Breast epithelium (tissue), 4 donors: ENCODE measurements around the gene SYT12. TPM values are rescaled to one million over a fixed set of nuclear protein-coding genes. Genes with fewer than 3 reads are reported as not detected.

Experiments
- DNase-seq, 2 donors: peaks; one replicate each; pipeline ENCODE4 v3.0.0-alpha.2; 2019; ENCODE audit warnings: low spot score in 2 of 2
- H3K27ac ChIP-seq, 2 donors: fragments of 200-600 bp; sonication (generic) in 1 of 2; one replicate each; pipeline ENCODE4 v1.5.1; 2016 to 2019; ENCODE audit warnings: mild to moderate bottlenecking in 1 of 2
- H3K27me3 ChIP-seq, 2 donors: fragments of 200-600 bp; sonication (generic) in 1 of 2; one replicate each; pipeline versions ENCODE4 v1.5.1 to v1.6.0; 2017 to 2019; ENCODE audit warnings: control low read depth in 1 of 2, mild to moderate bottlenecking in 1 of 2
- H3K36me3 ChIP-seq: fragments of 200-600 bp; one replicate; pipeline ENCODE4 v1.5.1; 2019
- H3K4me1 ChIP-seq, 2 donors: fragments of 200-600 bp; sonication (generic); one replicate each; pipeline ENCODE4 v1.5.1; 2016 to 2019; ENCODE audit warnings: control low read depth in 1 of 2
- H3K4me3 ChIP-seq, 3 donors: fragments of 200-600 bp; sonication (generic); 1 replicate in 2 of 3; 2 replicates in 1 of 3; pipeline ENCODE4 v1.5.1; 2016 to 2019; ENCODE audit warnings: mild to moderate bottlenecking in 3 of 3, moderate library complexity in 2 of 3
- H3K9me3 ChIP-seq, 2 donors: fragments of 200-600 bp; sonication (generic) in 1 of 2; one replicate each; pipeline ENCODE4 v1.5.1; 2016 to 2019; ENCODE audit warnings: control low read depth in 1 of 2
- POLR2A ChIP-seq: fragments of 450-650 bp; IDR thresholded peaks from one replicate; pipeline ENCODE4 v1.6.1; 2016; ENCODE audit warnings: antibody characterized with exemption, mild to moderate bottlenecking, moderate library complexity
- POLR2AphosphoS5 ChIP-seq, 3 donors: sonication (generic); formaldehyde crosslinking; IDR thresholded peaks; one replicate each; pipeline ENCODE4 v1.6.1; 2017; ENCODE audit warnings: antibody characterized with exemption in 3 of 3
- intact Hi-C: fragments of 100-400 bp; cut with DNase I; formaldehyde crosslinking; loops from one replicate; pipeline ENCODE4 v1.15.1; 2023; ENCODE audit warnings: low total_unique reads
- total RNA-seq, 3 donors: library from RNA; depleted of rRNA; stranded (reverse); fragments of >200 nt; gene quantifications; one replicate each; pipeline ENCODE4 v1.1.0, GENCODE V29; 2016
- TF ChIP-seq, protein P1 (sequence below), 3 donors: fragments of 450-650 bp; IDR thresholded peaks; one replicate each; pipeline ENCODE4 v1.5.1; 2016 to 2017; ENCODE audit warnings: antibody characterized with exemption in 3 of 3, mild to moderate bottlenecking in 3 of 3, moderate library complexity in 3 of 3

Gene SYT12
- total RNA-seq, 3 donors from 2014 or later = 0.16 to 30.3 (median 10.2) TPM

DNA sequence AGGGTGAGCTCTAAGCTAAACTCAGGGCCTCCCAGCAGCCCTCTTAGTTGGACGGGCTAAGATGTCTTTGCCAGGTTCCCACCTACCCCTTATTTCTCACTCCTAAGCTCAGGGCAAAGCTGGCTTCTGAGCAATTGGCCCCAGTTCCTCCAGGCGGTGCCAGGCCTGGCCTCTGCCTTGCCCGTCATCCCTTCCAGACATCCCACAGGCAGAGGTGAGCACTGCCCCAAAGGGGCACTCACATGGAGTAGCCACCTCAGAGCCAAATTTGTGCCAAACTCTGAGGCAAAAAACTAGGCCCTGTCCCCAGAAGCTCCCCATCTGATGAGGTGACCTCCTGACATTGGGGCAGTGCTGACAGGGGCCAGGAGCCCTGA lies 43.4 kb downstream of the SYT12 start:
- intact Hi-C loops = loop anchor here (5.0 kb wide), 1 partner anchor 1629 kb away; no protein-coding TSS in a partner anchor
- no peaks in the 10 kb centered on the region for H3K4me1 ChIP-seq
- DNase-seq = no peak
- no peaks in the 10 kb centered on the region for H3K36me3 ChIP-seq
- no peaks in the 10 kb centered on the region for H3K27me3 ChIP-seq
- TF ChIP-seq, protein P1, sequence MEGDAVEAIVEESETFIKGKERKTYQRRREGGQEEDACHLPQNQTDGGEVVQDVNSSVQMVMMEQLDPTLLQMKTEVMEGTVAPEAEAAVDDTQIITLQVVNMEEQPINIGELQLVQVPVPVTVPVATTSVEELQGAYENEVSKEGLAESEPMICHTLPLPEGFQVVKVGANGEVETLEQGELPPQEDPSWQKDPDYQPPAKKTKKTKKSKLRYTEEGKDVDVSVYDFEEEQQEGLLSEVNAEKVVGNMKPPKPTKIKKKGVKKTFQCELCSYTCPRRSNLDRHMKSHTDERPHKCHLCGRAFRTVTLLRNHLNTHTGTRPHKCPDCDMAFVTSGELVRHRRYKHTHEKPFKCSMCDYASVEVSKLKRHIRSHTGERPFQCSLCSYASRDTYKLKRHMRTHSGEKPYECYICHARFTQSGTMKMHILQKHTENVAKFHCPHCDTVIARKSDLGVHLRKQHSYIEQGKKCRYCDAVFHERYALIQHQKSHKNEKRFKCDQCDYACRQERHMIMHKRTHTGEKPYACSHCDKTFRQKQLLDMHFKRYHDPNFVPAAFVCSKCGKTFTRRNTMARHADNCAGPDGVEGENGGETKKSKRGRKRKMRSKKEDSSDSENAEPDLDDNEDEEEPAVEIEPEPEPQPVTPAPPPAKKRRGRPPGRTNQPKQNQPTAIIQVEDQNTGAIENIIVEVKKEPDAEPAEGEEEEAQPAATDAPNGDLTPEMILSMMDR (IDR thresholded peaks at IDR 0.05) = no peak
- TF ChIP-seq POLR2AphosphoS5 (IDR thresholded peaks at IDR 0.05) = no peak
- TF ChIP-seq POLR2A = no peak
- no peaks in the 10 kb centered on the region for H3K9me3 ChIP-seq
- no peak overlapping the region for H3K27ac ChIP-seq
- H3K4me3 ChIP-seq = no peak overlapping the region

DNA sequence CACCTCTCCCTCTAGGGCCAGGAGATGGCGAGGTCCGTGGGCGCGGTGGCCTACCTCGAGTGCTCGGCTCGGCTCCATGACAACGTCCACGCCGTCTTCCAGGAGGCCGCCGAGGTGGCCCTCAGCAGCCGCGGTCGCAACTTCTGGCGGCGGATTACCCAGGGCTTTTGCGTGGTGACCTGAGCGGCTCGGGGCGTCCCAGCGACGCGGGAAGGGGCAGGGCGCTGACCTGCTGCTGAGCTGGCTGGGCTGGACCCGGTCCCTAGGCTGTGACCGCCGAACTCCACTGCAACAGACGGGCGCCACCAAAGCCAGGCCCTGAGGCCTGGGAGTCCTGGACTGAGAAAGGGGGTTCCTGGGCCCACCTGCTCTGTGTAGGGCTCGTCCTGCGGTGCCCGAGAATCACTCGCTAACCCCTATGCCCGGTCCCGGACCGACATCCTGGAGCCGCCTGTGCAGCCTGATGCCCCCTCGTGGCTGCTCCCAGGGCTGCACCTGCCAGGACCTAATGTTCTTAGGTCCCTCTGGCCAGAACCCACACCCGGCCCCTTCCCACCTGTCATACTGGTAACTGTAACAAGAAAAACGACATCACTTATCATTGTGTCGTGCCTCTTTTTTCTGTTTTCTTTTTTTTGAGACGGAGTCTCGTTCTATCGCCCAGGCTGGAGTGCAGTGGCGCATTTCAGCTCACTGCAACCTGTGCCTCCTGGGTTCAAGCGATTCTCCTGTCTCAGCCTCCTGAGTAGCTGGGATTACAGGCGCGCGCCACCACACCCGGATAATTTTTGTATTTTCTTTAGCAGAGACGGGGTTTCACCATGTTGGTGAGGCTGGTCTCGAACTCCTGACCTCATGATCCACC lies 48.7 kb downstream of the SYT12 start:
- Histone ChIP-seq H3K27ac (no peak overlapping the region), H3K27me3 (no peaks in the 10 kb centered on the region), H3K4me3 (peak overlapping the region in 2 of 3 donors; percentile 23 to 33), H3K9me3 (no peaks in the 10 kb centered on the region), H3K4me1 (no peaks in the 10 kb centered on the region), H3K36me3 (no peaks in the 10 kb centered on the region)
- DNase-seq = no peak
- intact Hi-C loops = no loop called here
- TF ChIP-seq, protein P1 (IDR thresholded peaks at IDR 0.05) = peak; percentile 41 to 61 (median 46)
- TF ChIP-seq POLR2A = no peak

- no peak overlapping the region for H3K4me3 ChIP-seq
- H3K36me3 ChIP-seq = no peaks in the 10 kb centered on the region
- TF ChIP-seq, protein P1 (IDR thresholded peaks at IDR 0.05) = no peak
- TF ChIP-seq POLR2AphosphoS5 (IDR thresholded peaks at IDR 0.05) = no peak
- TF ChIP-seq POLR2A = no peak
- H3K27ac ChIP-seq = no peak overlapping the region
- no peak for DNase-seq
- intact Hi-C loops = no loop called here
- no peaks in the 10 kb centered on the region for H3K9me3 ChIP-seq
- H3K4me1 ChIP-seq = no peaks in the 10 kb centered on the region
- H3K27me3 ChIP-seq = no peaks in the 10 kb centered on the region
These were observed 49.4 kb downstream of the SYT12 start for GRCh38 chr11:67072295-67072694.

DNA sequence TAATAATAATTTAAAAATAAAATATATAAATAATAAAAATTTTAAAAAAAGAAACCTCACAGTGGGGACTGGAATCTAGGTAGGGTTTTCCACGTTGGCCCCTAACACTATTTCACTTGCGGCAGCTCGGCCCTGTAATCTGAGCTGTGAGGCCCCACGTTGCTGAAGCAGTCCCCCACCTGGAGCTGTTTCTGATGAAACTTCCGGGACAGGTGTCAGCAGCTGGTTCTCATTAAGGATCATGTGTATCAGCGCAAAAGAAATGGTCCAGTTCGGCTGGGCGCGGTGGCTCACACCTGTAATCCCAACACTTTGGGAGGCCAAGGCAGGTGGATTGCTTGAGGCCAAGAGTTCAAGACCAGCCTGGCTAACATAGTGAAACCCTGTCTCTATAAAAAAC lies 51.0 kb downstream of the SYT12 start:
- Histone ChIP-seq H3K27ac (no peak overlapping the region), H3K36me3 (no peaks in the 10 kb centered on the region), H3K4me3 (no peak overlapping the region), H3K9me3 (no peaks in the 10 kb centered on the region), H3K27me3 (no peaks in the 10 kb centered on the region), H3K4me1 (no peaks in the 10 kb centered on the region)
- intact Hi-C loops = no loop called here
- no peak for TF ChIP-seq POLR2AphosphoS5 (IDR thresholded peaks at IDR 0.05)
- TF ChIP-seq POLR2A = no peak
- TF ChIP-seq, protein P1 (IDR thresholded peaks at IDR 0.05) = no peak
- no peak for DNase-seq

DNA sequence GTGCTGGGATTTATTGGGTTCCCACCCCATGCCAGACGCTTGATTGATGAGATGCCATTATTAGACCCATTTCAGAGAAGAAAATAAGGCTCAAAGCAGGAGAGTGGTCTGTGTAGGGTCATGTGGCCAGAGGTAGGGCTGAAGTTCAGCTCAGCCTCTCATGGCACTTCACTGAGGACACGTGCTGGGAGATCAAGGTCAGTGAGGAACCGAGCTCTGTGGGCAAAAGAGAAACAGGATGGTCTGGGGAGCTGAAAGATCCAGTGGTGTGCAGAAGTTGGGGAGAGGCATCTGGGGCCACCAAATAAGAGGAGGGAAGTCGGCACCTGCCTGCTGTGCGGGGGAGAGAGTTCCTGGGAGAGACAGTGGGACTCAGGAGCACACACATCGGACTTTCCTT lies 53.3 kb downstream of the SYT12 start:
- Histone ChIP-seq H3K36me3 (no peaks in the 10 kb centered on the region), H3K4me1 (no peaks in the 10 kb centered on the region), H3K4me3 (no peak overlapping the region), H3K27me3 (no peaks in the 10 kb centered on the region), H3K27ac (no peak overlapping the region), H3K9me3 (no peaks in the 10 kb centered on the region)
- intact Hi-C loops = no loop called here
- TF ChIP-seq, protein P1 (IDR thresholded peaks at IDR 0.05) = no peak
- TF ChIP-seq POLR2AphosphoS5 (IDR thresholded peaks at IDR 0.05) (no peak), POLR2A (no peak)
- no peak for DNase-seq
